Measurements from ENCODE around the gene FLACC1.
"Not testable (repeated sequence)": the region's sequence is repeated elsewhere in the genome, so short reads cannot be mapped to it uniquely, and the experiment has no call there.

The FLACC1 gene

DNA sequence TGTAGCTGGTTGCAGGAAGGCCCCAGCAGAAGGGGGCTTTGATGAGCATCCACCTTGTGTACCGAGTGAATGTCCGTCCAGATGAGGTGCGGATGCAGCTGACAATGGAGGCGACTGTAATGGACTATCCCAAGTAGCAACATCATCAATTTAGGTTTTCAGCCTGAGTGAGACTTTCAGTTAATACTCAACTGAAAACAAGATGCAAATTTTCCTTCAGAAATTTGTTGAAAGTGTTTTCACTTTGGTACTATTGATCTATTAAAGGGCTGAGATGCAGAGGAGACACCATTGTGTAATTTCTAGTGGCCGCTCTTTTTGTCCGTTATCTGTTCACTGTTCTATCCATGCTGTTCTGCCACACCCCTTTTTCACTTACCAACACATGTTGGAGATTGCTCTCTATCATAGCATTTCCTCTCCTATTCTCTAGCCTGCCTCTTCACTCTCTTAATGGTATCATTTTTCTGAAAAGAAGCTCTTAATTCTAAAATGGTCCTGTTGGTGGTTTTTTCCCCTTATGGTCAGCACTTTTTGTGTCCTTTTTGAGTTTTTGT is 108.8 kb downstream of the FLACC1 start:
- no peak for DNase-seq

DNA sequence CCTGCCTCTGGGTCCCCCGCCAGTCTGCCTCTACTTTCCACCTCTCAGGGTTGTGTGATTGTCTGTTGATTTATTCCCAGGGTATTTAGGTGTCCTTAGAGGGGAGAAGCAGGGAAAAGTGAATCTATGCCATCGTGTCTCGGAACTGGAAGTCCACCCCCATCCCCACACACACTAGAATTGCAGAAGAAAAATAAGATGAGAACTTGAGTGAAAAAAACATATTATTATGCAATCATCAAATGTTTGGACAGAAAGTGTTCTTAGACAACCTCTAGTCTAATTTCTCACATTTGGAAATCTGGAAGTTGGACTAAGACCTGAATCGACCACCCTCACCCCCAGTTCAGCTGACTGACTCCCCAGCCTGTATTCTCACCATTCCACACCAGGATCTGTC is 110.9 kb downstream of the FLACC1 start:
- no peak for DNase-seq

DNA sequence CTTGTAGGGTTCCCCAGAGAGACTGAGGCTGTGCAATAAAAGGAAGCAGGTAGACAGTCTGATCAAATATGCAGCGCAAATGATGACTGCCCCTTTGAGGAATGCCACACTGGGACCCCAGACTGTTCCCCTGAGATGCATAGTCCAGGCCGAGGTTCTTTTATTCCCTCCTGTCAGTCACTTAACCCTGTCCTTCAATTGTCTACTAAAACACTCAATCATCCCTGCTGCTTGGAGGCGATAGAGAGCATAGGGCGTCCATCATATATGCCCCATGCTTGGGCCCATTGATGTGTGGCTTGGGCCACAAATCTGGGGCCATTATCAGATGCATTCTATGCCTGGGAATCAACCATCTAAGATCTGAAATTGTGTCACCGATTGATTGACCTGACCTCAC is 112.3 kb downstream of the FLACC1 start:
- no peak for DNase-seq

DNA sequence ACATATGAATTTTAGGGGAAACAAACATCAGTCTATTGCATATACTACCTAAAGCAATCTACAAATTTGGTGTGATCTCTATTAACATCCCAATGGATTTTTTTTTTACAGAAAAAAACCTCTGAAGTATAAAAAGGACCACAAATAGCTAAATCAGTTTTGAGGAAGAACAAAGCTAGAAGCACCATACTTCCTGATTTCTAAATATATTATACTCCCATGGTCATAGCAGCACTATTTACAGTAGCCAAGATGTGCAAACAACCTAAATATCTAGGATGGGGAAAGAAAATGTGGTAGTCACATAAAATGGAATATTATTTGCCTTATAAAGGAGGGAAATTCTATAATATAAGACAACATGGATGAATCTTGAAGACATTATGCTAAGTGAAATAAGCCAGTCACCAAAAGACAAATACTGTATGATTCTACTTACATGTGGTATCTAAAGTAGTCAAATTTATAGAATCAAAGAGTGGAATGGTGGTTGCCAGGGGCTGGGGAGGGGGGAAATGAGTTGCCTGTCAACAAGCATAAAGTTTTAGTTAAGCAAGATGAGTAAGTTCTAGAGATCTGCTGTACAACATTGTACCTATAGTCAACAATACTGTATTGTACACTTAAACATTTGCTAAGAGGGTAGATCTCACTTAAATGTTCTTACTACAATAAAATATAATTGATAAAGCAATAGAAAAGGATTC is 114.4 kb downstream of the FLACC1 start:
- no peak for DNase-seq

DNA sequence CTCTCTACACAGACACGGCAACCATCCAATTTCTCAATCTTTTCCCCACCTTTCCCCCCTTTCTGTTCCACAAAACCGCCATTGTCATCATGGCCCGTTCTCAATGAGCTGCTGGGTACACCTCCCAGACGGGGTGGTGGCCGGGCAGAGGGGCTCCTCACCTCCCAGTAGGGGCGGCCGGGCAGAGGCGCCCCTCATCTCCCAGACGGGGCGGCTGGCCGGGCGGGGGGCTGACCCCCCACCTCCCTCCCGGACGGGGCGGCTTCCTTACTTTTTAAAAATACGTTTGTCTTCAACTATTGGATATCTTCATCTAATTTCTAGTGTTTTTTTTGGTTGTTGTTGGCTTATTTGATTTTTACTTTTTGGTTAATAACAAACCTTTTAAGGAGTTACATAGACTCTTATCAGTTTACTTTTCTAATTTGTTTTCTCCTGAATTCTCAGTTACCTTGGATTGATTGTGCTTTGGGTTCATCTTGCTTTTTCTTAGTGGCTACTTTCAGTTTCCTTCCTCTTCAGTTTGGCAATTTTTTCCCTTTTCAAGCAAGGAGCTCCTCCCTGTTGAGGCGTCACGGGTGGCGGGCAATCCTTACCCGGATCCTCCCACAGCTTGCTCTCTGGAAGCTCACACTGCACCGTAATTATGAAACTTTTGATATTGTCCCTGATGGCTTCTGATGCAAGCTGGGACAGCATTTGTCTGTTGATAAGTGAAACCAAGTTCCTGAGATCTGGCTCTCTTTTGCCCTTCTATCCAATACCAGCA is 117.8 kb downstream of the FLACC1 start:
- DNase-seq: not testable (repeated sequence)
